Measurements from ENCODE around the gene SBF2. TPM values are rescaled to one million over a fixed set of nuclear protein-coding genes. Genes with fewer than 3 reads are reported as not detected.
"Not testable (repeated sequence)": the region's sequence is repeated elsewhere in the genome, so short reads cannot be mapped to it uniquely, and the experiment has no call there.

Gene SBF2
- total RNA-seq, 4 donors from 2014 or later, result 52.8 to 87.9 (median 62.4) TPM

GRCh38 chr11:10265936-10266335 is 28.1 kb downstream of the SBF2 start:
- no peak for ATAC-seq
- H3K9me3 ChIP-seq, result no peaks in the 10 kb centered on the region
- 93% methylated on average over 3 of the region's 3 CpGs; no CpG with 5 or more reads in 1 of the 2 donors for WGBS, 2 donors (ENCODE audit: low coverage in 1 of 2)
- H3K36me3 ChIP-seq, result no peaks in the 10 kb centered on the region
- H3K27ac ChIP-seq, result no peak overlapping the region
- H3K4me1 ChIP-seq, result peaks cover 0 to 36% (median 0%) of the 10 kb centered on the region in 3 donors
- no peaks in the 10 kb centered on the region for H3K27me3 ChIP-seq
- no peak for TF ChIP-seq CTCF (IDR thresholded peaks at IDR 0.05)
- no peak for TF ChIP-seq POLR2AphosphoS5 (IDR thresholded peaks at IDR 0.05)
- TF ChIP-seq POLR2A (IDR thresholded peaks at IDR 0.05), result no peak
- TF ChIP-seq EP300 (IDR thresholded peaks at IDR 0.05), result no peak
- H3K4me3 ChIP-seq, result no peak overlapping the region

- H3K9me3 ChIP-seq, H3K27me3 ChIP-seq, H3K27ac ChIP-seq, H3K4me3 ChIP-seq, ATAC-seq, H3K36me3 ChIP-seq: not testable (repeated sequence)
- 86 to 93% methylated on average over 2 to 3 of the region's 3 CpGs for WGBS, 2 donors (ENCODE audit: low coverage in 1 of 2)
- peaks cover 0 to 36% (median 0%) of the 10 kb centered on the region in 3 donors for H3K4me1 ChIP-seq
These were observed 29.3 kb downstream of the SBF2 start for GRCh38 chr11:10264716-10265115.

GRCh38 chr11:10263929-10264328 is 30.1 kb downstream of the SBF2 start:
- Histone ChIP-seq H3K27ac (no peak overlapping the region), H3K36me3 (no peaks in the 10 kb centered on the region), H3K9me3 (no peaks in the 10 kb centered on the region), H3K4me1 (peaks cover 0 to 33% (median 0%) of the 10 kb centered on the region in 3 donors), H3K27me3 (no peaks in the 10 kb centered on the region), H3K4me3 (no peak overlapping the region)
- no peak for ATAC-seq
- TF ChIP-seq POLR2A (IDR thresholded peaks at IDR 0.05) (no peak), POLR2AphosphoS5 (IDR thresholded peaks at IDR 0.05) (no peak), EP300 (IDR thresholded peaks at IDR 0.05) (no peak), CTCF (IDR thresholded peaks at IDR 0.05) (no peak)

- Histone ChIP-seq H3K4me3 (no peak overlapping the region), H3K4me1 (peaks cover 0 to 12% (median 0%) of the 10 kb centered on the region in 3 donors), H3K36me3 (no peaks in the 10 kb centered on the region), H3K27me3 (no peaks in the 10 kb centered on the region), H3K9me3 (no peaks in the 10 kb centered on the region), H3K27ac (no peak overlapping the region)
- no peak for TF ChIP-seq POLR2AphosphoS5 (IDR thresholded peaks at IDR 0.05)
- no peak for TF ChIP-seq EP300 (IDR thresholded peaks at IDR 0.05)
- TF ChIP-seq POLR2A (IDR thresholded peaks at IDR 0.05), result no peak
- TF ChIP-seq CTCF (IDR thresholded peaks at IDR 0.05), result no peak
- ATAC-seq, result no peak
These were observed 32.2 kb downstream of the SBF2 start for GRCh38 chr11:10261821-10262220.

GRCh38 chr11:10257478-10257877 is 36.5 kb downstream of the SBF2 start:
- Histone ChIP-seq H3K27ac (no peak overlapping the region), H3K36me3 (no peaks in the 10 kb centered on the region), H3K4me1 (peaks cover 0 to 12% (median 5%) of the 10 kb centered on the region in 3 donors), H3K9me3 (no peaks in the 10 kb centered on the region), H3K4me3 (no peak overlapping the region), H3K27me3 (no peaks in the 10 kb centered on the region)
- TF ChIP-seq CTCF (IDR thresholded peaks at IDR 0.05), result no peak
- no peak for TF ChIP-seq EP300 (IDR thresholded peaks at IDR 0.05)
- TF ChIP-seq POLR2A (IDR thresholded peaks at IDR 0.05), result no peak
- TF ChIP-seq POLR2AphosphoS5 (IDR thresholded peaks at IDR 0.05), result no peak
- no peak for ATAC-seq
- WGBS, 2 donors (ENCODE audit: low coverage in 1 of 2), result 94 to 100% methylated on average over 1 to 3 of the region's 4 CpGs

Measured in gastroesophageal sphincter (tissue), 4 donors.